Suprapubic skin (tissue), 4 donors: ENCODE measurements around the gene MCM3AP. TPM values are rescaled to one million over a fixed set of nuclear protein-coding genes. Genes with fewer than 3 reads are reported as not detected.

Experiments used
- DNase-seq, 2 donors: peaks; one replicate each; pipeline ENCODE4 v3.0.0-alpha.2; 2019; ENCODE audit warnings: low spot score in 2 of 2
- H3K27ac ChIP-seq: fragments of 200-600 bp; sonication (generic); one replicate; pipeline ENCODE4 v1.5.1; 2019
- H3K27me3 ChIP-seq: fragments of 200-600 bp; sonication (generic); one replicate; pipeline ENCODE4 v1.5.1; 2019
- H3K36me3 ChIP-seq: fragments of 200-600 bp; sonication (generic); one replicate; pipeline ENCODE4 v1.5.1; 2019
- H3K4me1 ChIP-seq: fragments of 200-600 bp; sonication (generic); one replicate; pipeline ENCODE4 v1.5.1; 2019
- H3K4me3 ChIP-seq: fragments of 200-600 bp; sonication (generic); one replicate; pipeline ENCODE4 v1.5.1; 2019; ENCODE audit warnings: mild to moderate bottlenecking
- H3K9me3 ChIP-seq: fragments of 200-600 bp; sonication (generic); one replicate; pipeline ENCODE4 v1.5.1; 2019
- CTCF ChIP-seq, 2 donors: fragments of 200-600 bp in 1 of 2; fragments of 450-650 bp in 1 of 2; sonication (generic) in 1 of 2; IDR thresholded peaks; one replicate each; pipeline ENCODE4 v1.5.1; 2016 to 2019; ENCODE audit warnings: antibody characterized with exemption in 2 of 2, mild to moderate bottlenecking in 1 of 2, moderate library complexity in 1 of 2
- EP300 ChIP-seq: sonication (generic); formaldehyde crosslinking; IDR thresholded peaks from one replicate; pipeline ENCODE4 v1.6.1; 2017; ENCODE audit warnings: antibody characterized with exemption
- POLR2A ChIP-seq, 2 donors: fragments of 450-650 bp; IDR thresholded peaks; one replicate each; pipeline ENCODE4 v1.6.1; 2017; ENCODE audit warnings: antibody characterized with exemption in 2 of 2, mild to moderate bottlenecking in 2 of 2, moderate library complexity in 2 of 2
- POLR2AphosphoS5 ChIP-seq, 3 donors: sonication (generic); formaldehyde crosslinking; IDR thresholded peaks; one replicate each; pipeline ENCODE4 v1.6.1; 2017; ENCODE audit warnings: antibody characterized with exemption in 3 of 3
- WGBS: methylation state at CpG from one replicate; pipeline ENCODE4 v1.1.5; 2018; 5-methylcytosine and 5-hydroxymethylcytosine counted together
- total RNA-seq, 4 donors: library from RNA; depleted of rRNA; stranded (reverse); fragments of >200 nt; gene quantifications; one replicate each; pipeline ENCODE4 v1.1.0, GENCODE V29; 2016

MCM3AP gene
- total RNA-seq, 4 donors from 2014 or later, result 77.9 to 134 (median 79.8) TPM

GRCh38 chr21:46308431-46308830 is 23.0 kb upstream of the MCM3AP start:
- Histone ChIP-seq H3K27me3 (no peaks in the 10 kb centered on the region), H3K36me3 (peaks cover 3% of the 10 kb centered on the region), H3K4me1 (no peaks in the 10 kb centered on the region), H3K27ac (no peak overlapping the region), H3K9me3 (no peaks in the 10 kb centered on the region), H3K4me3 (no peak overlapping the region)
- WGBS, result 91% methylated on average over 2 of the region's 2 CpGs
- TF ChIP-seq POLR2A (IDR thresholded peaks at IDR 0.05) (no peak), CTCF (IDR thresholded peaks at IDR 0.05) (no peak), EP300 (no peak), POLR2AphosphoS5 (IDR thresholded peaks at IDR 0.05) (no peak)
- DNase-seq, result no peak

GRCh38 chr21:46307625-46308024 is 22.2 kb upstream of the MCM3AP start:
- TF ChIP-seq POLR2A (IDR thresholded peaks at IDR 0.05), result no peak
- no peak for TF ChIP-seq CTCF (IDR thresholded peaks at IDR 0.05)
- no peak for TF ChIP-seq POLR2AphosphoS5 (IDR thresholded peaks at IDR 0.05)
- TF ChIP-seq EP300, result no peak
- H3K27ac ChIP-seq, result no peak overlapping the region
- H3K4me1 ChIP-seq, result no peaks in the 10 kb centered on the region
- no peaks in the 10 kb centered on the region for H3K36me3 ChIP-seq
- WGBS, result 77% methylated on average over 2 of the region's 2 CpGs
- H3K9me3 ChIP-seq, result no peaks in the 10 kb centered on the region
- no peak overlapping the region for H3K4me3 ChIP-seq
- no peak for DNase-seq
- no peaks in the 10 kb centered on the region for H3K27me3 ChIP-seq

DNA sequence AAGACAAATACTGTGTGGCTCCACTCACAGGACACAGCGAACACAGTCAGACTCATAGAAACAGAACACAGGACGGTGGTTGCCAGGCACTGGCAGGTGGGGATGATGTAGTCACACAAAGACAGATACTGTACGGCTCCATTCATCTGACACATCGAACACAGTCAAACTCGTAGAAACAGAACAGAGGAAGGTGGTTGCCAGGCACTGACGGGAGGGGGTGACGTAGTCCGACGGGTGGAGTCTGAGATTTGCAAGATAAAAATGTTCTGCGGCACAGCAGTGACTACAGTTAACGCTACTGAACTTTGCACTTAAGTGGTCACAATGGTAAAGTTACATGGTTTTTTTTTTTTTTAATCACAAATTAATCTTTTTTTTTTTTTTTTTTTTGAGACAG is 19.5 kb upstream of the MCM3AP start:
- no peak for TF ChIP-seq EP300
- no peak for TF ChIP-seq POLR2AphosphoS5 (IDR thresholded peaks at IDR 0.05)
- TF ChIP-seq CTCF (IDR thresholded peaks at IDR 0.05), result no peak
- no peak for TF ChIP-seq POLR2A (IDR thresholded peaks at IDR 0.05)
- no peak for DNase-seq
- H3K4me1 ChIP-seq, result no peaks in the 10 kb centered on the region
- 87% methylated on average over 11 of the region's 11 CpGs for WGBS
- no peak overlapping the region for H3K27ac ChIP-seq
- H3K27me3 ChIP-seq, result no peaks in the 10 kb centered on the region
- peaks cover 11% of the 10 kb centered on the region for H3K36me3 ChIP-seq
- H3K9me3 ChIP-seq, result no peaks in the 10 kb centered on the region
- H3K4me3 ChIP-seq, result no peak overlapping the region

DNA sequence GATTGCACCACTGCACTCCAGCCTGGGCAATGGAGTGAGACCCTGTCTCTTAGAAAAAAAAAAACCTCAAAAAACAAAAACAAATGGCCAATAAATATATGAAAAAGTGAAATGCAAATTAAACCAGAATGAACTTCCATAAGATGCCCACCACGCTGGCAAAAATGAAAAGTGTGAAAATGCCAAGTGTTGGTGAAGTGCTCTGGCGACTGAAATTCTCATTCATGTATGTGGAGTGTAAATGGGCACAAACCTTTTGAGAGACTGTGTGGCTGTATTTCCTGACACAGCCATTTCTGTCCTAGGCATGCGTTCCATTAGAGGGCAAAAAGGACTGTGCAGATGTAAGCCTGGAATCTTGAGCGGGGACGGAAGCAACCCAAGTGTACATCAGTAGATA is 19.0 kb upstream of the MCM3AP start:
- peaks cover 11% of the 10 kb centered on the region for H3K36me3 ChIP-seq
- no peaks in the 10 kb centered on the region for H3K27me3 ChIP-seq
- no peaks in the 10 kb centered on the region for H3K4me1 ChIP-seq
- no peak for TF ChIP-seq EP300
- TF ChIP-seq CTCF (IDR thresholded peaks at IDR 0.05), result no peak
- TF ChIP-seq POLR2AphosphoS5 (IDR thresholded peaks at IDR 0.05), result no peak
- no peak for TF ChIP-seq POLR2A (IDR thresholded peaks at IDR 0.05)
- no peak for DNase-seq
- no peak overlapping the region for H3K4me3 ChIP-seq
- H3K27ac ChIP-seq, result no peak overlapping the region
- 96% methylated on average over 5 of the region's 5 CpGs for WGBS
- H3K9me3 ChIP-seq, result no peaks in the 10 kb centered on the region

DNA sequence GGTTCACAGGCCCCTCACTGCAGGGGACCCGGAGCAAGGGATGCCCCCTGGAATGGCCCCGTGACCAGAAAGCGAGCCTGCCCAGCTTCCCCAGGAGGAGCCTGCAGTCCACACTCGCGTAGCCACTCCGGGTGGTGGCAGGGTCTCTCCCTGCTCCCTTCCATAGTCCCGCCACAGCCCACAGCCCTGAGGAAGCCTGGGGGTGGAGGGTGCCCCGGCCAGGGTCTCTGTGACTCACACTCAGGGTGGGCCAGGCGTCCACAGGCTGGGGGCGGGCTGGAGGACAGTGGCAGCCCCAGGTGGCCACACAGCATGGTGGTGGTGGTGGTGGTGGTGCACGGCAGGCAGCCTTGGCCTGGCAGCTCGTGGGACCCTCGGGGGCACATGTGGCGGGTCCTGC is 16.3 kb upstream of the MCM3AP start:
- Histone ChIP-seq H3K27me3 (no peaks in the 10 kb centered on the region), H3K27ac (no peak overlapping the region), H3K4me3 (no peak overlapping the region), H3K9me3 (no peaks in the 10 kb centered on the region), H3K36me3 (peaks cover 11% of the 10 kb centered on the region), H3K4me1 (peaks cover 14% of the 10 kb centered on the region)
- DNase-seq, result no peak
- WGBS, result no CpG with 5 or more reads among the region's 14 CpGs
- TF ChIP-seq CTCF (IDR thresholded peaks at IDR 0.05) (no peak), POLR2A (IDR thresholded peaks at IDR 0.05) (no peak)
